Omental fat pad (tissue), 4 donors: ENCODE data around the gene EGLN1. TPM values are rescaled to one million over a fixed set of nuclear protein-coding genes. Genes with fewer than 3 reads are reported as not detected.
A peak's percentile ranks its signal among the peaks of the same experiment; 100 is the strongest.
"Not testable (repeated sequence)": the region's sequence is repeated elsewhere in the genome, so short reads cannot be mapped to it uniquely, and the experiment has no call there.

Experiments used
- ATAC-seq: fragments of 150-250 bp; one replicate; pipeline ENCODE4 v1.9.1; 2016; ENCODE audit warnings: mild to moderate bottlenecking, moderate library complexity; ENCODE audit not compliant: low FRiP score
- DNase-seq: peaks from one replicate; pipeline ENCODE4 v3.0.0-alpha.2; 2019; ENCODE audit warnings: low spot score
- total RNA-seq, 4 donors: library from RNA; depleted of rRNA; stranded (reverse); fragments of >200 nt; gene quantifications; one replicate each; pipeline ENCODE4 v1.1.0, GENCODE V29; 2016
- TF ChIP-seq, protein P1 (sequence below), 3 donors: fragments of 450-650 bp; IDR thresholded peaks; one replicate each; pipeline ENCODE4 v1.5.1; 2016 to 2017; ENCODE audit warnings: antibody characterized with exemption in 3 of 3, mild to moderate bottlenecking in 3 of 3, moderate library complexity in 2 of 3

EGLN1 gene
- total RNA-seq: 10 to 100 TPM; 24.6 to 48.2 (median 37.2) TPM

DNA sequence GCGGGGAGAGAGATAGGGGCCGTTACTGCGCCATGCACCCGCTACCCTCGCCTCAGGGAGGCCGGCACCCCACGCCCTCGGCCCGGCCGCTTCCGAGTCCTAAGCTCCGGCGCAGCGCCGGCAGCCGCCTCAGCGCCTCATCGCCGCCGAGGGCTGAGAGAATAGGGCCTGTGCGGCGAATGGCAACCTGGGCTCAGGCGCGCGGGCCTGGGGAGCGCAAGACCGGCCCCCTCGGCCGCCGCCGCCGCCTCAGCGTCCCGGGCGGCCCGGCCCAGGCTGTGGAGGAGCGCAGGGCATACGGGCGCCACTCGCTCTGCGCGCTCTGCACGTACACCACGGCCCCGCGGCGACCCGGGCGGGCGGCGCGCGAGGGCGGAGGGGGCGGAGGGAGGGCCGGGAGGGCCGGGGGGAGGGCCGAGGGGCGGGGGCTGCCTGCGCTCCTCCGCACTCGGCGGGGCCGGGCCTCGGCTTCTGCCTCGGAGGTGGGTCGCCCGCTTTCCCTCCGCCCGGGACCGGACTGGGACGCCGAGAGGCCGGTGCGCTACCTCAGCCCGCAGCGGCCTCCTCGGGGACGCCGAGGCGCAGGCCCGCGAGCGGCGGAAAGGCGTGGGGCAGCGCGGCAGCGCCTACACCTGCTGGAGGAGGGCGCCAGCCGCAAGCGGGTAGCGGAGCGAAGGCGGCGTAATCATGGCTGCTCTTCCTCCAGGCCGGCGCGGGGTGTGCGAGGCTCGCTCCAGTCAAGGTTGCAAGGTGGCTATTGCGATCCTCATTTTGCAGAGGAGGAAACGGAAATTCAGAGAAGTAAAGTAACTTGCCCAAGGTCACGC is at the start of gene EGLN1:
EGLN1 (minus strand) TSS at position 317 of the 827 bp plus-strand sequence. CDS start 399 bp downstream, outside the sequence.
- TF ChIP-seq, protein P1, sequence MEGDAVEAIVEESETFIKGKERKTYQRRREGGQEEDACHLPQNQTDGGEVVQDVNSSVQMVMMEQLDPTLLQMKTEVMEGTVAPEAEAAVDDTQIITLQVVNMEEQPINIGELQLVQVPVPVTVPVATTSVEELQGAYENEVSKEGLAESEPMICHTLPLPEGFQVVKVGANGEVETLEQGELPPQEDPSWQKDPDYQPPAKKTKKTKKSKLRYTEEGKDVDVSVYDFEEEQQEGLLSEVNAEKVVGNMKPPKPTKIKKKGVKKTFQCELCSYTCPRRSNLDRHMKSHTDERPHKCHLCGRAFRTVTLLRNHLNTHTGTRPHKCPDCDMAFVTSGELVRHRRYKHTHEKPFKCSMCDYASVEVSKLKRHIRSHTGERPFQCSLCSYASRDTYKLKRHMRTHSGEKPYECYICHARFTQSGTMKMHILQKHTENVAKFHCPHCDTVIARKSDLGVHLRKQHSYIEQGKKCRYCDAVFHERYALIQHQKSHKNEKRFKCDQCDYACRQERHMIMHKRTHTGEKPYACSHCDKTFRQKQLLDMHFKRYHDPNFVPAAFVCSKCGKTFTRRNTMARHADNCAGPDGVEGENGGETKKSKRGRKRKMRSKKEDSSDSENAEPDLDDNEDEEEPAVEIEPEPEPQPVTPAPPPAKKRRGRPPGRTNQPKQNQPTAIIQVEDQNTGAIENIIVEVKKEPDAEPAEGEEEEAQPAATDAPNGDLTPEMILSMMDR (IDR thresholded peaks at IDR 0.05): peak in 1 of 3 donors; percentile 22
- peak; percentile 48 for DNase-seq
- peak; percentile 89 for ATAC-seq

DNA sequence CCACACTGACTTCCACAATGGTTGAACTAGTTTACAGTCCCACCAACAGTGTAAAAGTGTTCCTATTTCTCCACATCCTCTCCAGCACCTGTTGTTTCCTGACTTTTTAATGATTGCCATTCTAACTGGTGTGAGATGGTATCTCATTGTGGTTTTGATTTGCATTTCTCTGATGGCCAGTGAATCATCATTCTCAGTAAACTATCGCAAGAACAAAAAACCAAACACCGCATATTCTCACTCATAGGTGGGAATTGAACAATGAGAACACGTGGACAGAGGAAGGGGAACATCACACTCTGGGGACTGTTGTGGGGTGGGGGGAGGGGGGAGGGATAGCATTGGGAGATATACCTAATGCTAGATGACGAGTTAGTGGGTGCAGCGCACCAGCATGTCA is 49.4 kb upstream of the EGLN1 start:
- not testable (repeated sequence) for ATAC-seq

DNA sequence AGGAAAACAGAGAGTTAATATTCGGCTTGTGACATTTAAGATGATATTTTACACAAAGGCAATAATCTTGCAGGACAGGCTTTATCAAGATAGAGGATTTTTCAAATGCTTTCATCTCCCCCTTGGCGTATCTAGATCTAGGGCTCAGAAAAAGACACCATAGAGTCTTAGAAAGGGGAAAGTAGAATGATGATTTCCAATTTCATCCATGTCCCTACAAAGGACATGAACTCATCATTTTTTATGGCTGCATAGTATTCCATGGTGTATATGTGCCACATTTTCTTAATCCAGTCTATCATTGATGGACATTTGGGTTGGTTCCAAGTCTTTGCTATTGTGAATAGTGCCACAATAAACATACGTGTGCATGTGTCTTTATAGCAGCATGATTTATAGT is 48.9 kb upstream of the EGLN1 start:
- not testable (repeated sequence) for ATAC-seq, DNase-seq

More for the DNA sequence above, 49.4 kb upstream of the EGLN1 start:
- DNase-seq: not testable (repeated sequence)

DNA sequence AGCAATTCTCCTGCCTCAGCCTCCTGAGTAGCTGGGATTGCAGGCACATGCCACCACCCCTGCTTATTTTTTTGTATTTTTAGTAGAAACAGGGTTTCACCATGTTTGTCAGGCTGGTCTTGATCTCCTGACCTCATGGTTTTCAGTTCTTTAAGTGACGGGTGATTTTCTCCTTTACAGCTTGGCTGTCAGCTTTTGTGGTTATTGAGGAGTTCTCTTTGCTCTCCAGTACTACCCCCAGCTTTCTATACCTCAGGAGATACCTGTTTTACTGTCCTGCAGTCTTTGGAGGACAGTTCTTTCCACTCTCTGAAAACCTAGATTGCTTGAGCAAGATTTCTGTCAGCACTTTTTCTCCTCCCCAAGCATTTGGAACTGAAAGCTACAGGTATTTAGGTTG is 45.9 kb upstream of the EGLN1 start:
- no peak for DNase-seq
- no peak for ATAC-seq
- TF ChIP-seq, protein P1 (IDR thresholded peaks at IDR 0.05): no peak

DNA sequence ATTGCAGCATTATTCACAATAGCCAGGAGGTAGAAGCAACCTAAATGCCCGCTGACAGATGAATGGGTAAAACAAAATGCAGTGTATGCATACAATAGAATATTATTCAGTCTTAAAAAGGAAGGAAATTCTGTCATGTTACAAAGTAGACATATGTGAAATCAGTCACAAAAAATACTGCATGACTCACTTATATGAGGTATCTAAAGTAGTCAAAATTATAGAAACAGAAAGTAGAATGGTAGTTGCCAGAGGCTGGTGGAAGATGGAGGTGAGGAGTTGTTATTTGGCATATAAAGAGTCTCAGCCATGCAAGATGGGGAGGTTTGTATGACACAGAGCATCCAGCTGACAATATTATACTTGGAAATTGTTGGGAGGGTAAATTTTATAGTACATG is 43.0 kb upstream of the EGLN1 start:
- no peak for DNase-seq
- TF ChIP-seq, protein P1 (IDR thresholded peaks at IDR 0.05): no peak
- ATAC-seq: no peak

DNA sequence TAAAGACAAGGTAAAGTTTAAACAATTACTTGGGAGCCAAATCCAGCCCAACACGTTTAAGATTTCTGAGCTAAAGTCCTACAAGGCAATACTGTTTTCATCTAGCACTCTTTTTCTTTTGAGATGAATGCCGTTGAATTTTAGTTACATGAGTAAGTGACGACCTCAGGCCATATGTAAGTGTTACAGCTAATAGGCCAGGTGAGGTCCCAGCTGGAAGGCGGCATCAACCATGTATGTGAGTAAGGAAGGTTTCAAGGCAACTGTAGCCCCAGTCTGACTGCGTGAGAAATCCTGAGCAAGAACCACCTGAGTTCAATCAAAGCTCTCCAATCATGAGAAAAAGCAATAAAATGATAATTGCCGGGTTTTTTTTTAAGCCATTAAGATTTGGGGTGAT is 41.5 kb upstream of the EGLN1 start:
- no peak for DNase-seq
- TF ChIP-seq, protein P1 (IDR thresholded peaks at IDR 0.05): no peak
- no peak for ATAC-seq

DNA sequence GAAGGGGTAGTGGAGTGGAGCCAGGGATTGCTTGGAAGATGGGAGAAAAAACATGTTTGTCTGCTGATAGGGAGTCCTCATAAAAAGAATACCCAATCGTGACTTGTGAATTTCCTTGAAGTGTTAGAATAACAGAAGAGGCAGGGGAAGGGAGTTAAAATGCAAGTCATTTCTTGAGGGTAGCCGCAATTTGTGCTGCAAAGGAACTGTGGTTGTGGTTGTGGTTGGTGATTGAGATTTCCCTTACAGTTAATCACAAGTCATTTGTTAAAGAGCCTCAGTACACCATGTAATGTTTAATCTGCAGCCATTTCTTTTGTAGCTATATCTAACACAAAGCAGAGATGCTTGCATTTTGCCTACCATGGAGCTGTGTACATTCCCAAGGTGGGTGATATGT is 38.5 kb upstream of the EGLN1 start:
- DNase-seq (no peak), ATAC-seq (no peak)
- TF ChIP-seq, protein P1 (IDR thresholded peaks at IDR 0.05): no peak

DNA sequence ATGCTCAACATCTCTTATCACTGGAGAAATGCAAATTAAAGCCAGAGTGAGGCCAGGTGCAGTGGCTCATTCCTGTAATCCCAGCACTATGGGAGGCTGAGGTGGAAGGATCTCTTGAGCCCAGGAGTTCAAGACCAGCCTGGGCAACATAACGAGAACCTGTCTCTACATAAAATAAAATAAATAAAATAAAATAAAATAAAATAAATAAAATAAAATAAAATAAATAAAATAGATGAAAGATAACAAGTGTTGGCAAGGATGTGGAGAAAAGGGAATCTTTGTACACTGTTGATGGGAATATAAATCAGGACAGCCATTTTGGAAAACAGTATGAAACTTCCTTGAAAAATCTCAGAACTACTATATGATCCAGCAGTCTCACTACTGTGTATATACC is 37.4 kb upstream of the EGLN1 start:
- ATAC-seq, DNase-seq: not testable (repeated sequence)

DNA sequence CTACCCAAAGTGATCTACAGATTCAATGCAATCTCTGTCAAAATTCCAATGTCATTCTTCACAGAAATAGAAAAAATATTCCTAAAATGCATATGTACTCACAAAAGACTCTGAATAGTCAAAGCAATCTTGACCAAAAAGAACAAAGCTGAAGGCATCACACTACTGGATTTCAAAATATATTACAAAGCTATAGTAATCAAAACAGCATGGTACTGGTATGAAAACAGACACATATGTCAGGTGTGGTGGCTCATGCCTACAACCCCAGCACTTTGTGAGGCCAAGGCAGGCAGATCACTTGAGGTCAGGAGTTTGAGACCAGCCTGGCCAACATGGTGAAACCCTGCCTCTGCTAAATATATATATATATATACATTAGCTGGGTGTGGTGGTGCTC is 35.9 kb upstream of the EGLN1 start:
- not testable (repeated sequence) for DNase-seq, ATAC-seq

DNA sequence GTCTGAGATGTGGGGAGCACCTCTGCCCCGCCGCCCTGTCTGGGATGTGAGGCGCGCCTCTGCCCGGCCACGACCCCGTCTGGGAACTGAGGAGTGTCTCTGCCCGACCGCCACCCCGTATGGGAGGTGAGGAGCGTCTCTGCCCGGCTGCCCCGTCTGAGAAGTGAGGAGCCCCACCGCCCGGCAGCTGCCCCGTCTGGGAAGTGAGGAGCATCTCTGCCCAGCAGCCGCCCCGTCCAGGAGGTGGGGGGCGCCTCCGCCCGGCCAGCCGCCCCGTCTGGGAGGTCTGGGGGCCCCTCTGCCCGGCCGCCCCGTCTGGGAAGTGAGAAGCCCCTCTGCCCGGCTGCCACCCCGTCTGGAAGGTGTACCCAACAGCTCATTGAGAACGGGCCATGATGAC is 32.0 kb upstream of the EGLN1 start:
- not testable (repeated sequence) for DNase-seq, ATAC-seq
